ENCODE results near the gene LINC00305.

LINC00305 gene

DNA sequence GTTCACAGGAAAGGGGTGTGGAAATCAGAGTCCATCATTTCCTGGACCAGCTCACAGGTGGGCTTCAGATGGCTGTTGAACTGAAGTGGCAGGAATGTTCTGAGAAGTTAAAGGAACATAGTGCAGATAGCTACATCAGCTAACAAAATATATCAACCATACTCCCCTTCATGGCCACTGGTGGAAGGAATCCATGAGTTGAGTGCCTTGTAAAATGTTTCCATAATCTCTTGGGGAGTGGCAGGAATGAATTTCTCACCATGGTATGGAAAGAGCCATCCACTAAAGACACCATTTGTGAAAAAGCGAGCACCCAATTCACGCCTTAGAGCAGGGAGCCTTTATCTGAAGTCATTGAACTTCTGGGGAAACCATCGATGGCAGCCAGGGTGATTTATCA lies at the start of gene LINC00305:
TSS of gene LINC00305 (minus strand) at position 101 of the 400 bp plus-strand sequence.
- Histone ChIP-seq H4K20me1 (ENCODE audit: insufficient read depth, low read length) (no peaks in the 10 kb centered on the region), H3K9me3 (ENCODE audit: insufficient read depth, low read length) (no peaks in the 10 kb centered on the region), H2AFZ (ENCODE audit: low read depth, low read length) (no peak within 1 kb of the TSS), H3K9ac (ENCODE audit: low read length) (no peak within 1 kb of the TSS), H3K4me2 (ENCODE audit: low read length) (no peak within 1 kb of the TSS), H3K4me1 (ENCODE audit: low read length) (no peaks in the 10 kb centered on the region), H3K4me3 (ENCODE audit: low read length) (no peak within 1 kb of the TSS), H3K79me2 (ENCODE audit: low read length) (no peaks in the 10 kb centered on the region), H3K36me3 (replicated peaks; ENCODE audit: low read depth, low read length) (no peaks in the 10 kb centered on the region), H3K27me3 (ENCODE audit: low read depth, low read length) (no peaks in the 10 kb centered on the region), H3K27ac (ENCODE audit: low read length) (no peak within 1 kb of the TSS)
- TF ChIP-seq, protein P1, sequence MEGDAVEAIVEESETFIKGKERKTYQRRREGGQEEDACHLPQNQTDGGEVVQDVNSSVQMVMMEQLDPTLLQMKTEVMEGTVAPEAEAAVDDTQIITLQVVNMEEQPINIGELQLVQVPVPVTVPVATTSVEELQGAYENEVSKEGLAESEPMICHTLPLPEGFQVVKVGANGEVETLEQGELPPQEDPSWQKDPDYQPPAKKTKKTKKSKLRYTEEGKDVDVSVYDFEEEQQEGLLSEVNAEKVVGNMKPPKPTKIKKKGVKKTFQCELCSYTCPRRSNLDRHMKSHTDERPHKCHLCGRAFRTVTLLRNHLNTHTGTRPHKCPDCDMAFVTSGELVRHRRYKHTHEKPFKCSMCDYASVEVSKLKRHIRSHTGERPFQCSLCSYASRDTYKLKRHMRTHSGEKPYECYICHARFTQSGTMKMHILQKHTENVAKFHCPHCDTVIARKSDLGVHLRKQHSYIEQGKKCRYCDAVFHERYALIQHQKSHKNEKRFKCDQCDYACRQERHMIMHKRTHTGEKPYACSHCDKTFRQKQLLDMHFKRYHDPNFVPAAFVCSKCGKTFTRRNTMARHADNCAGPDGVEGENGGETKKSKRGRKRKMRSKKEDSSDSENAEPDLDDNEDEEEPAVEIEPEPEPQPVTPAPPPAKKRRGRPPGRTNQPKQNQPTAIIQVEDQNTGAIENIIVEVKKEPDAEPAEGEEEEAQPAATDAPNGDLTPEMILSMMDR (IDR thresholded peaks at IDR 0.05; ENCODE audit: low read depth, low read length), result no peak
- TF ChIP-seq EZH2phosphoT487 (IDR thresholded peaks at IDR 0.05; ENCODE audit: low read depth), result no peak

DNA sequence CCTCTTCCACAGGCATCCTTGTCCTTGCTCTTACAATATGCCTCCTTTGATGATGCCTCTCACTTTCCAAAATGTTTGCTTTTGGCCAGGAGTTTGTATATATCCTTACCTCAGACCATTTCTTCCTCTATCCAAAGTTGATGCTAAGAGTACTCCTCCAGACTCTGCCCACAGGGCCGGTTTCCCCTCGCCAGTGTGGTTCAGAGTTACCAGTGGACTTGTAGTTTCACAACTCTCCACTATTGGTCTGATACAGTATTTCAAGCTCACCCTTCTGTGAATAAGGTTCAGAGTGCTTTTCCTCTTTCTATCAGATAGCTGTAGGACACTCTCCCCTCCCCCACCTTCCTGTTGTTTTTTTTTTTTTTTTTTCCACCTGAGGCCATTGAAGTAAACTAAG lies 42.2 kb upstream of the LINC00305 start:
- Histone ChIP-seq H3K4me3 (ENCODE audit: low read length) (no peak overlapping the region), H3K9ac (ENCODE audit: low read length) (no peak overlapping the region), H3K9me3 (ENCODE audit: insufficient read depth, low read length) (no peaks in the 10 kb centered on the region), H3K4me1 (ENCODE audit: low read length) (no peaks in the 10 kb centered on the region), H3K4me2 (ENCODE audit: low read length) (no peak overlapping the region), H3K36me3 (replicated peaks; ENCODE audit: low read depth, low read length) (no peaks in the 10 kb centered on the region), H2AFZ (ENCODE audit: low read depth, low read length) (no peak overlapping the region), H4K20me1 (ENCODE audit: insufficient read depth, low read length) (no peaks in the 10 kb centered on the region), H3K79me2 (ENCODE audit: low read length) (no peaks in the 10 kb centered on the region), H3K27ac (ENCODE audit: low read length) (no peak overlapping the region), H3K27me3 (ENCODE audit: low read depth, low read length) (no peaks in the 10 kb centered on the region)
- TF ChIP-seq EZH2phosphoT487 (IDR thresholded peaks at IDR 0.05; ENCODE audit: low read depth), result no peak
- TF ChIP-seq, protein P1 (IDR thresholded peaks at IDR 0.05; ENCODE audit: low read depth, low read length), result no peak

DNA sequence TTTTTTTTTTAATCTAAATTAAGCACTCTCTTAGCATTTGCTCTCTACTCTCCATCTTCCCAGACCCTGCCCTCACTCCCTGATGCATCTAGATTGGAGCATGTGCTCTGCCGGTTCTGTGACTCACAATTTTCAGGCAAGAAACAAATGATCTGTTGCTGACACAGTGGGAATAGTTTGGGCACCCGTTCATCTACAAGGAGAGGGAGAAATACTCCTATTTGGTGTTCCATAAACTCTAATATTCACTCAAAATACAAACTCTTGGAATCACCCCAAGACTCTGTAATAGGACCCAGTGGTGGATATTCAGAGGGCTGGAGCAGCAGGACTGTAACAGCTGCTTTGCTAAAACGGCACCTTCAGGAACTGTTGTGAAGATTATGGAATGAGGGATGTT lies 37.1 kb upstream of the LINC00305 start:
- no peak overlapping the region for H2AFZ ChIP-seq (ENCODE audit: low read depth, low read length)
- no peaks in the 10 kb centered on the region for H3K27me3 ChIP-seq (ENCODE audit: low read depth, low read length)
- no peak overlapping the region for H3K9ac ChIP-seq (ENCODE audit: low read length)
- no peak overlapping the region for H3K27ac ChIP-seq (ENCODE audit: low read length)
- H3K79me2 ChIP-seq (ENCODE audit: low read length), result no peaks in the 10 kb centered on the region
- no peaks in the 10 kb centered on the region for H3K4me1 ChIP-seq (ENCODE audit: low read length)
- H3K36me3 ChIP-seq (replicated peaks; ENCODE audit: low read depth, low read length), result no peaks in the 10 kb centered on the region
- no peaks in the 10 kb centered on the region for H3K9me3 ChIP-seq (ENCODE audit: insufficient read depth, low read length)
- no peak overlapping the region for H3K4me2 ChIP-seq (ENCODE audit: low read length)
- H4K20me1 ChIP-seq (ENCODE audit: insufficient read depth, low read length), result no peaks in the 10 kb centered on the region
- no peak for TF ChIP-seq EZH2phosphoT487 (IDR thresholded peaks at IDR 0.05; ENCODE audit: low read depth)
- TF ChIP-seq, protein P1 (IDR thresholded peaks at IDR 0.05; ENCODE audit: low read depth, low read length), result no peak
- H3K4me3 ChIP-seq (ENCODE audit: low read length), result no peak overlapping the region

DNA sequence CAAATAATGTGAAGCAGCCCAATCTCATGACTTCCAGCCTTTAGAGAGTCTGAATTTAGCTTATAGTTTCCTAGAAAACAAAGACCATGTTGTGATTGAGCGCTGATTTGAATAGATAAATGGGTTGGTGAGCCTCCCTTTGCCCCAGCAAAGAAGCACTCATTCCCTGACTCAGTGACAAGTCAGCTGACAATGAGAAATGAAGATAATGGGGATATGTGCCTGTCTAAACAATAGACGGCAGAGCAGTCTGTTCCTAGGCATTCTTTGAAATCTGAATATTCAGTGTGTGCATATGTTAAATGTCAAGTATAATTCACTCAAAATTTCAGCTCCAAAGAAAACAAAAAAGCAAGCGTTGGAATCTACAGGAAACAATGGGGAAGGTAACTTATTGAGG lies 34.8 kb upstream of the LINC00305 start:
- Histone ChIP-seq H3K27ac (ENCODE audit: low read length) (no peak overlapping the region), H3K36me3 (replicated peaks; ENCODE audit: low read depth, low read length) (no peaks in the 10 kb centered on the region), H3K4me1 (ENCODE audit: low read length) (no peaks in the 10 kb centered on the region), H3K27me3 (ENCODE audit: low read depth, low read length) (no peaks in the 10 kb centered on the region), H4K20me1 (ENCODE audit: insufficient read depth, low read length) (no peaks in the 10 kb centered on the region), H3K4me2 (ENCODE audit: low read length) (no peak overlapping the region), H3K79me2 (ENCODE audit: low read length) (no peaks in the 10 kb centered on the region), H3K9me3 (ENCODE audit: insufficient read depth, low read length) (no peaks in the 10 kb centered on the region), H2AFZ (ENCODE audit: low read depth, low read length) (no peak overlapping the region), H3K9ac (ENCODE audit: low read length) (no peak overlapping the region), H3K4me3 (ENCODE audit: low read length) (no peak overlapping the region)
- TF ChIP-seq, protein P1 (IDR thresholded peaks at IDR 0.05; ENCODE audit: low read depth, low read length), result no peak
- no peak for TF ChIP-seq EZH2phosphoT487 (IDR thresholded peaks at IDR 0.05; ENCODE audit: low read depth)
